Measurements from ENCODE around the gene TEX9.

Gene TEX9

GRCh38 chr15:56442354-56442753 is 77.1 kb downstream of the TEX9 start:
- DNase-seq (ENCODE audit: low read depth in 2 of 3, low spot score in 2 of 3) = no peak

GRCh38 chr15:56445746-56446145 is 80.5 kb downstream of the TEX9 start:
- DNase-seq (ENCODE audit: low read depth in 2 of 3, low spot score in 2 of 3) = no peak

GRCh38 chr15:56454836-56455235 is 89.6 kb downstream of the TEX9 start:
- DNase-seq (ENCODE audit: low read depth in 2 of 3, low spot score in 2 of 3) = no peak

GRCh38 chr15:56456229-56456628 is 91.0 kb downstream of the TEX9 start:
- DNase-seq (ENCODE audit: low read depth in 2 of 3, low spot score in 2 of 3) = no peak

GRCh38 chr15:56459096-56459495 is 93.9 kb downstream of the TEX9 start:
- DNase-seq (ENCODE audit: low read depth in 2 of 3, low spot score in 2 of 3) = no peak

GRCh38 chr15:56460071-56460470 is 94.8 kb downstream of the TEX9 start:
- DNase-seq (ENCODE audit: low read depth in 2 of 3, low spot score in 2 of 3) = no peak

GRCh38 chr15:56460947-56461346 is 95.7 kb downstream of the TEX9 start:
- DNase-seq (ENCODE audit: low read depth in 2 of 3, low spot score in 2 of 3) = no peak

- DNase-seq (ENCODE audit: low read depth in 2 of 3, low spot score in 2 of 3) = peak; percentile 33 to 59 (median 39)
These were observed 99.8 kb downstream of the TEX9 start, which contains the start of gene MNS1 for GRCh38 chr15:56464893-56465520. Gene MNS1, minus strand, starts transcription at chr15:56465137. Its CDS starts 165 bp downstream, at chr15:56464972.

- no peak for DNase-seq (ENCODE audit: low read depth in 2 of 3, low spot score in 2 of 3)
These were observed 102.4 kb downstream of the TEX9 start for GRCh38 chr15:56467616-56468015.

GRCh38 chr15:56468401-56468800 is 103.2 kb downstream of the TEX9 start:
- no peak for DNase-seq (ENCODE audit: low read depth in 2 of 3, low spot score in 2 of 3)

GRCh38 chr15:56469483-56469882 is 104.3 kb downstream of the TEX9 start:
- no peak for DNase-seq (ENCODE audit: low read depth in 2 of 3, low spot score in 2 of 3)

- DNase-seq (ENCODE audit: low read depth in 2 of 3, low spot score in 2 of 3) = no peak
These were observed 106.3 kb downstream of the TEX9 start for GRCh38 chr15:56471440-56472069.

- no peak for DNase-seq (ENCODE audit: low read depth in 2 of 3, low spot score in 2 of 3)
These were observed 107.1 kb downstream of the TEX9 start for GRCh38 chr15:56472278-56472677.

- DNase-seq (ENCODE audit: low read depth in 2 of 3, low spot score in 2 of 3) = no peak
These were observed 107.8 kb downstream of the TEX9 start for GRCh38 chr15:56473017-56473416.

GRCh38 chr15:56475351-56475750 is 110.1 kb downstream of the TEX9 start:
- no peak for DNase-seq (ENCODE audit: low read depth in 2 of 3, low spot score in 2 of 3)
